Measurements from ENCODE around the gene FRMPD4.

The FRMPD4 gene

DNA sequence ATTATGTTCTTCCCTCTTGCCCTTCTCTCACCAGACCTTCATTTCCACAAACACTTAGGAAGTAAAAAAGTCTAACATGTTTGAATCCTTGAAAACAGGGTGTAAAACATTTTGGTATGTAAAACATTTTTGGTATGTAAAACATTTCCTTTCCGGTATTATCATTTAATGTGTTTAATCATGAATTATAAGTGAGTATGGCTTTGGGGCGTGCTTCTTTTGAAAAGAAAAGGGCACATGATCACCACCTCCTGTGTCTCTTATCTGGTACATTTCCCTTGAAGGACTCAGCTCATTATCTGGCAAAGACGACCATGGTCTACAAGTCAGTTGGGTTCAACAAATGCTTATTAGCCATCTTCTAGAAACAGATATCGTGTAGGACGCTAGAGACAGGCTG lies 283.6 kb downstream of the FRMPD4 start:
- Histone ChIP-seq H3K27me3 (ENCODE audit: insufficient read depth, low read length) (no peaks in the 10 kb centered on the region), H3K4me1 (ENCODE audit: control insufficient read depth, insufficient read depth, low read length, unreplicated experiment) (peaks cover 41% of the 10 kb centered on the region), H3K79me2 (ENCODE audit: control insufficient read depth, insufficient read depth, low read length, unreplicated experiment) (no peaks in the 10 kb centered on the region), H2AFZ (ENCODE audit: low read length, unreplicated experiment) (peak overlapping the region; percentile 91), H3K4me3 (ENCODE audit: low read depth, low read length) (no peak overlapping the region), H3K36me3 (ENCODE audit: insufficient read depth, low read length) (no peaks in the 10 kb centered on the region), H3K27ac (ENCODE audit: low read depth, low read length) (peak overlapping the region; percentile 60)

GRCh38 chrX:12423346-12423745 lies 285.1 kb downstream of the FRMPD4 start:
- H3K4me3 ChIP-seq (ENCODE audit: low read depth, low read length): no peak overlapping the region
- H3K4me1 ChIP-seq (ENCODE audit: control insufficient read depth, insufficient read depth, low read length, unreplicated experiment): peaks cover 41% of the 10 kb centered on the region
- no peaks in the 10 kb centered on the region for H3K27me3 ChIP-seq (ENCODE audit: insufficient read depth, low read length)
- no peak overlapping the region for H2AFZ ChIP-seq (ENCODE audit: low read length, unreplicated experiment)
- no peaks in the 10 kb centered on the region for H3K79me2 ChIP-seq (ENCODE audit: control insufficient read depth, insufficient read depth, low read length, unreplicated experiment)
- no peak overlapping the region for H3K27ac ChIP-seq (ENCODE audit: low read depth, low read length)
- H3K36me3 ChIP-seq (ENCODE audit: insufficient read depth, low read length): no peaks in the 10 kb centered on the region

GRCh38 chrX:12425496-12425895 lies 287.2 kb downstream of the FRMPD4 start:
- Histone ChIP-seq H2AFZ (ENCODE audit: low read length, unreplicated experiment) (no peak overlapping the region), H3K79me2 (ENCODE audit: control insufficient read depth, insufficient read depth, low read length, unreplicated experiment) (no peaks in the 10 kb centered on the region), H3K27me3 (ENCODE audit: insufficient read depth, low read length) (no peaks in the 10 kb centered on the region), H3K27ac (ENCODE audit: low read depth, low read length) (no peak overlapping the region), H3K4me3 (ENCODE audit: low read depth, low read length) (no peak overlapping the region), H3K4me1 (ENCODE audit: control insufficient read depth, insufficient read depth, low read length, unreplicated experiment) (peaks cover 22% of the 10 kb centered on the region), H3K36me3 (ENCODE audit: insufficient read depth, low read length) (no peaks in the 10 kb centered on the region)

DNA sequence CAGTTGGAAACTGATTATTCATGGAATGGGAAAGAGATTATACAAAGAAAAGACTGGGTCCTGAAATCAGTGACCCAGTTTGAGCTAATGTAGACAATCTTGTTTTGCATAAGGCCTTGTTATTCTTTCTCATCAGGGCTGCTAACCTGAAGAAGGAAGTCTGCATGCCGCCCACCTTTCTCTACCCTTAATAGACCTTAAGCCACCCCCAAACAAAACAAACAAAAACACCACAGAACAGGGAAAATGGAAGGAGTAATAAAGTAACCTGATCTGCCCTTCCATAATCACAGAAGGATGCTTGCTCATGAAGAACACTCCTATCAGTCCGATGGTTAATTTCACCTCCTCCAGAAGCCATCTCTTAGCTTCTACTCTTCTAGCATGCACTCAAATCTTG lies 288.1 kb downstream of the FRMPD4 start:
- H3K4me1 ChIP-seq (ENCODE audit: control insufficient read depth, insufficient read depth, low read length, unreplicated experiment): peaks cover 19% of the 10 kb centered on the region
- H3K27me3 ChIP-seq (ENCODE audit: insufficient read depth, low read length): no peaks in the 10 kb centered on the region
- no peaks in the 10 kb centered on the region for H3K79me2 ChIP-seq (ENCODE audit: control insufficient read depth, insufficient read depth, low read length, unreplicated experiment)
- H3K36me3 ChIP-seq (ENCODE audit: insufficient read depth, low read length): no peaks in the 10 kb centered on the region
- no peak overlapping the region for H3K4me3 ChIP-seq (ENCODE audit: low read depth, low read length)
- H2AFZ ChIP-seq (ENCODE audit: low read length, unreplicated experiment): no peak overlapping the region
- no peak overlapping the region for H3K27ac ChIP-seq (ENCODE audit: low read depth, low read length)

DNA sequence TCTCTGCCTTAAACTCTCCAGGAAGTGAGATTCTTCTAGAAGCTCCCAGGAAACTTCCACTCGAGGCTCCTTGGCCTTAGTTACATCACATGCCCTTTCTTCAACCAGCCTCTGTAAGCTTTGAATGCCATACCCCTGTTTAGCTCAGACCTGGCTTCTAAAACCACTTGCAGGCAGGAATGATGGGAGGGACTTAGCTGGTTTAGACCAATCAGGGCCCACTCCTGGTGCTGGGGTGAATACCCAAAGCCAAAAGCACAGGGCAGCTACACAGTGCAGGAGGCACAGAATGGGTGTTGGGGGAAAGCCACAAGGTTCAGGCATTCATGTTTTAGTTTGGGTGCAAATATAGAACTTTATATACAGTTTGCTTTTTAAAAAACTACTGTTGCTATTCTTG lies 296.2 kb downstream of the FRMPD4 start:
- Histone ChIP-seq H3K27ac (ENCODE audit: low read depth, low read length) (no peak overlapping the region), H3K4me3 (ENCODE audit: low read depth, low read length) (no peak overlapping the region), H3K79me2 (ENCODE audit: control insufficient read depth, insufficient read depth, low read length, unreplicated experiment) (no peaks in the 10 kb centered on the region), H2AFZ (ENCODE audit: low read length, unreplicated experiment) (no peak overlapping the region), H3K27me3 (ENCODE audit: insufficient read depth, low read length) (no peaks in the 10 kb centered on the region), H3K4me1 (ENCODE audit: control insufficient read depth, insufficient read depth, low read length, unreplicated experiment) (no peaks in the 10 kb centered on the region), H3K36me3 (ENCODE audit: insufficient read depth, low read length) (no peaks in the 10 kb centered on the region)

DNA sequence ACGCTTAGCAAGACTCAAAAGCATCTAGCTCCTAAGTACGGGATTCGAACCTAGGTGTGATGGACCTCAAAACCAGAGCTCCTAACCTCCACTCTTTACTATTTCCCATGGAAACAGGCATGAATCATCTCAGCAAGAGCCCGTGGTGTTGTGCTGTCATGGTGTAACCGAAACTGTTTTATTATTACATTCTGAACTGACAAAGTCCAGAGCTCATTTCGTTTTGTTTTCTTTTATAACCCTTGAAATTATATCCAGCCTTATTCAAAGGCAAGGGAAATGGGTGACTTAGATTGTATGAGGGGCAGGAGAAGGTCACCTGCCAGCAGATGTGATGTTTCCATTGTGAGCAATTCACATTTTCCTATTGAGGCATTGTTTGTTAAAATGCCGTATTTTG lies 301.1 kb downstream of the FRMPD4 start:
- peaks cover 18% of the 10 kb centered on the region for H3K4me1 ChIP-seq (ENCODE audit: control insufficient read depth, insufficient read depth, low read length, unreplicated experiment)
- no peaks in the 10 kb centered on the region for H3K36me3 ChIP-seq (ENCODE audit: insufficient read depth, low read length)
- no peak overlapping the region for H3K4me3 ChIP-seq (ENCODE audit: low read depth, low read length)
- no peak overlapping the region for H3K27ac ChIP-seq (ENCODE audit: low read depth, low read length)
- H3K27me3 ChIP-seq (ENCODE audit: insufficient read depth, low read length): no peaks in the 10 kb centered on the region
- no peak overlapping the region for H2AFZ ChIP-seq (ENCODE audit: low read length, unreplicated experiment)
- no peaks in the 10 kb centered on the region for H3K79me2 ChIP-seq (ENCODE audit: control insufficient read depth, insufficient read depth, low read length, unreplicated experiment)

DNA sequence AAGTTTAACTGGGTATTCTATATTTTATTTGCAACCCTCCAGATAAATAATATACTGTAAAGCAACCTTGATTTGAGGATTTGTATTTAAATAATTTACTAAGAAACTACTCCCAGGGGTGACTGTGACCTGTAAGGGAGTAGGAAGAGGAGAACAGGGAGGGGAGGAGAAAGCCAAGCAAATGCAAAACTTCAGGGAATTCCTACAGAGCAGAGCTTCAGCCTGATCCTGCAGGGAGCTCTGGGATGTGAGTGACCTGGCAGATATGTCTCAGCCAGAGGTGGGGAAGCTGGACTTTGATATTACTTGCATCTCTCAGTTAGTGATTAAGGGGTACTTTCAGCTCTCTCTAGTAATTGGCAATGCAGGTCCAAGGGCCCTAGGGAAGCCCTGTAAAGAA lies 302.0 kb downstream of the FRMPD4 start:
- Histone ChIP-seq H2AFZ (ENCODE audit: low read length, unreplicated experiment) (no peak overlapping the region), H3K4me3 (ENCODE audit: low read depth, low read length) (no peak overlapping the region), H3K27me3 (ENCODE audit: insufficient read depth, low read length) (no peaks in the 10 kb centered on the region), H3K36me3 (ENCODE audit: insufficient read depth, low read length) (no peaks in the 10 kb centered on the region), H3K4me1 (ENCODE audit: control insufficient read depth, insufficient read depth, low read length, unreplicated experiment) (peaks cover 18% of the 10 kb centered on the region), H3K79me2 (ENCODE audit: control insufficient read depth, insufficient read depth, low read length, unreplicated experiment) (no peaks in the 10 kb centered on the region), H3K27ac (ENCODE audit: low read depth, low read length) (no peak overlapping the region)

DNA sequence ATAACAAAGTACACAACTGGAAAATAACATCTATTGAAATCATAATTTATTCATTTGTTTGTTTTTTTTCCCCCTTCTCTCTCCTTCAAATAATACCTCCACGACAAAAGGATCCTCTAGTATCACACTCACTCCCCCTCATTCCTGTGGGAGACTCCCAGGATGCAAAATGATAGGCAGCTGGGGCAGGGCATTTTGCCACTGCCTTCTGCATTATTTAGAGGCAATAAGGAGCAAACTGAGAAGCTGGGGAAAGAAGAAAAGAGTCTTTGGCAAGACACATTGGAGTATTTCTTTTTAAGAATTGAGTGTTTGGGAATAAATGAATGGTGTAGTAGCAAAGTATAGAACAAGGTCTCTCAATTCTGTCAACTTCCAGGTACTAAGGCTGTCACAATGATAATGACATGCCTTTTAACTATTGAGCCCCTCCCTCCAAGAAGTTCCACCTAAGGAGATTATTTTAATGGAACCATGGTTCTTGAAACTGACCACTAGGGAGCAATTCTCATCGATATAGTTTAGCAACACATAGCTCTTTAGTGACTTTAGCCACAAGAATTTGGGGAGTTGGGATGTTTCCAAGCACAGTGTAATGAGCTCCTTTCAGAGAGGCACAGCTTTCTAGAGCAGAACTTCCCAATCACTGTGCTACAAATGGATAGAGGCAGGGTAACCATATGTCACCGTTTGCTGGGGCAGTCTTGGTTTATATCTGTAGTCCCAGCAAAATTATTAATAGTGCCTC lies 303.3 kb downstream of the FRMPD4 start:
- Histone ChIP-seq H3K4me3 (ENCODE audit: low read depth, low read length) (peak overlapping the region; percentile 25; the same call in 1 of the 2 replicates), H3K27ac (ENCODE audit: low read depth, low read length) (peak overlapping the region; percentile 70), H2AFZ (ENCODE audit: low read length, unreplicated experiment) (peak overlapping the region; percentile 75), H3K79me2 (ENCODE audit: control insufficient read depth, insufficient read depth, low read length, unreplicated experiment) (no peaks in the 10 kb centered on the region), H3K27me3 (ENCODE audit: insufficient read depth, low read length) (no peaks in the 10 kb centered on the region), H3K4me1 (ENCODE audit: control insufficient read depth, insufficient read depth, low read length, unreplicated experiment) (peaks cover 24% of the 10 kb centered on the region), H3K36me3 (ENCODE audit: insufficient read depth, low read length) (no peaks in the 10 kb centered on the region)

- Histone ChIP-seq H3K27ac (ENCODE audit: low read depth, low read length) (no peak overlapping the region), H3K4me1 (ENCODE audit: control insufficient read depth, insufficient read depth, low read length, unreplicated experiment) (peaks cover 37% of the 10 kb centered on the region), H3K79me2 (ENCODE audit: control insufficient read depth, insufficient read depth, low read length, unreplicated experiment) (no peaks in the 10 kb centered on the region), H3K4me3 (ENCODE audit: low read depth, low read length) (no peak overlapping the region), H3K36me3 (ENCODE audit: insufficient read depth, low read length) (no peaks in the 10 kb centered on the region), H3K27me3 (ENCODE audit: insufficient read depth, low read length) (no peaks in the 10 kb centered on the region), H2AFZ (ENCODE audit: low read length, unreplicated experiment) (no peak overlapping the region)
These were observed 305.3 kb downstream of the FRMPD4 start for GRCh38 chrX:12443534-12444098.

DNA sequence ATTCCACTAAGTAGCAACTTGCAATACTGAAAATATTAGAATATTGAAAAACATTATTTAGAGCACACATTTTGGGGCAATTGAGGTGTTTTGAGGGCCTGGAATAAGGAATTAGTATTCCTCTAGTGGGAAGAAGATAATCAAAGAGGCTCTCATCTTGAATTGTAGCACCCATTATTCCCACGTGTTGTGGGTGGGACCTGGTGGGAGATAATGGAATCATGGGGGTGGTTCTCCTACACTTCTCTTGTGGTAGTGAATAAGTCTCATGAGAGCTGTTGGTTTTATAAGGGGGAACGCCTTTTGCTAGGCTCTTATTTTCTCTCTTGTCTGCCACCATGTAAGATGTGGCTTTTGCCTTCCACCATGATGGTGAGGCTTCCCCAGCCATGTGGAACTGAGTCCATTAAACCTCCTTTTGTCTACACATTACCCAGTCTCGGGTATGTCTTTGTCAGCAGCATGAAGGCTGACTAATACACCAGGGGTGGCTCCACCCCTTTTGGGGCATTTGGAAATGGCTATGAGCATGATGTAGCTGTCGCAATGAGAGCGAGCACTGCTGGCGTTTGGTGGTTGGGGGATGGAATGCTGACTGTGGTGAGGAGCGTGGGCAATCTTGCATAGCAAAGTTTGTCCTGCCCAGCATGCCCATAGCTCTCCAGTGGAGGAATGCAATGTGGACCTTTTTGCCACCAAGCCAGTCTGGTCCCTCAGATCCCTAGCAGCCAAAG lies 308.2 kb downstream of the FRMPD4 start:
- Histone ChIP-seq H3K4me3 (ENCODE audit: low read depth, low read length) (no peak overlapping the region), H3K4me1 (ENCODE audit: control insufficient read depth, insufficient read depth, low read length, unreplicated experiment) (peaks cover 30% of the 10 kb centered on the region), H3K27me3 (ENCODE audit: insufficient read depth, low read length) (no peaks in the 10 kb centered on the region), H2AFZ (ENCODE audit: low read length, unreplicated experiment) (no peak overlapping the region), H3K79me2 (ENCODE audit: control insufficient read depth, insufficient read depth, low read length, unreplicated experiment) (no peaks in the 10 kb centered on the region), H3K36me3 (ENCODE audit: insufficient read depth, low read length) (no peaks in the 10 kb centered on the region), H3K27ac (ENCODE audit: low read depth, low read length) (peak overlapping the region; percentile 91)
